AG09309 (cell line): ENCODE data around the gene CENPN.

Experiments
- DNase-seq: peaks from one replicate; pipeline ENCODE4 v3.0.0-alpha.2; 2010; ENCODE audit warnings: low read depth
- H3K4me3 ChIP-seq: 2 replicates; pipeline ENCODE4 v1.5.1; 2011; ENCODE audit warnings: mild to moderate bottlenecking, low read depth, low read length, moderate library complexity; ENCODE audit not compliant: control insufficient read depth
- CTCF ChIP-seq: IDR thresholded peaks from 2 replicates; pipeline ENCODE4 v1.5.1; 2011; ENCODE audit warnings: mild to moderate bottlenecking, low read depth, low read length, inconsistent platforms; ENCODE audit not compliant: insufficient read depth, control insufficient read depth; ENCODE audit errors: missing control alignments

The CENPN gene

GRCh38 chr16:80982646-80983045, 24.4 kb upstream of the CENPN start:
- TF ChIP-seq CTCF: no peak
- no peak for DNase-seq
- no peak overlapping the region for H3K4me3 ChIP-seq

DNA sequence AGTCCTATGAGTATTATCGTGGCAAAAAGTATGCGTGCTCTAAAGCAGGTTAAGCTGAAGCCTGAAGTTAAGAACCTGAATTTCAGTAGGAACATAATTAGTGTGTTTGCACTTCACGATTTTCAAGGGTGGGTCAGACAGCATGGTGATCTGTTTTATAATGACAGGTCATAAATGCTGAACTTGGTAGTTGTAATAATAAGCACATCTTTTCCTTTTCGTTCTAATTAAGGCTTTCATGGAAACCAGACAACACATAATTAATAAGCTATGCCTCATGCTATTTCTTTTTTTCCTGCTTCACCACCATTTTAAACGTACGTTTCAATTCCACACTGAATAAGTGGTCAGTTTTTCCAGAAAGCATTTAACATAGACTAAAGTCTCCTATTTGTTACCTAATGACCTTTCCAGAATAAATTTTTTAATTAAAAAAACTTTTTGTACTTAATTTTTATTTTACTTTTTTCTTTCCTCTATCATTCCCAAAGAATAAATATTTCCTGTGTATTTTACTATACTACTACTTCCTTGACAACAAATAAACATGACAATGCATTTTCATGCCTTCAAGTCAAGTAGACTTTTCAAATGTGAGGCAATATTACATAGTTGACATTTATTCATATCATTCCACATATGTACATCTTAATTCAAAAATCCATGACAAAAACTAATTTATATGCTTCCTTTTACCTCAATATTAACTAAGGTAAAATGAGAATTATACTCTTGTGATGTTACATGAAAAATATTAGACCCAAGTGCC, 22.7 kb upstream of the CENPN start:
- no peak for TF ChIP-seq CTCF
- no peak overlapping the region for H3K4me3 ChIP-seq
- no peak for DNase-seq

- no peak overlapping the region for H3K4me3 ChIP-seq
- no peak for DNase-seq
- TF ChIP-seq CTCF: no peak
Measured at GRCh38 chr16:80985611-80986010, 21.4 kb upstream of the CENPN start.

- no peak for DNase-seq
- TF ChIP-seq CTCF: no peak
Measured at GRCh38 chr16:80986557-80986956, 20.5 kb upstream of the CENPN start.

GRCh38 chr16:80988756-80989155, 18.3 kb upstream of the CENPN start:
- no peak for TF ChIP-seq CTCF
- H3K4me3 ChIP-seq: no peak overlapping the region
- DNase-seq: no peak

More at GRCh38 chr16:80986557-80986956, 20.5 kb upstream of the CENPN start:
- H3K4me3 ChIP-seq: no peak overlapping the region

DNA sequence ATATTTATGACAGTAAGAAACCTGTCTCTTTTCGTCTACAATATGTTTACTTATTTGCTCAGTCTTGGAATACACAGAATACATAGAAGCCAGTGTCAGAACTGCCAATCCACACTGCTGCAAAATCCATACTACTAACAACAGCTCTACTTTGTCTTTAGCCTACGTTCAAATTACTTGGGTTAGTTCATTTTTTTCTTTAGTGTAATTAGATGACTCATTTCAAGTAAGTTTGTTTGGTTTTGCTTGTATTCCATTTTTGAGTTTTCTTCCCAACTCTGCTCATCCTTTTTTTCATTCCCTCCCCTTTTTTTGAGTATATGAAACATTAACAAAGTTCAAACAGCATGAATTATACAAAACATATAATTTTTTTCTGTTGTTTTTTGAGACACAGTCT, 17.2 kb upstream of the CENPN start:
- TF ChIP-seq CTCF: no peak
- DNase-seq: no peak

More for the DNA sequence above, 17.2 kb upstream of the CENPN start:
- no peak overlapping the region for H3K4me3 ChIP-seq
